WTC11 (cell line): ENCODE data around the gene DBH. TPM values are rescaled to one million over a fixed set of nuclear protein-coding genes. Genes with fewer than 3 reads are reported as not detected.

ENCODE experiments used
- ATAC-seq: fragments of 200-7000 bp; cut with Tn5 transposase; 2 replicates; pipeline ENCODE4 v1.10.0; 2021; ENCODE audit warnings: mild to moderate bottlenecking, moderate library complexity
- CTCF ChIA-PET: fragments of 300-600 bp; sonication (Branson Sonifier 250); formaldehyde crosslinking; loops from one replicate; lab custom pipeline; 2021; ENCODE audit warnings: antibody characterized with exemption; lab: Charles Lee
- POLR2A ChIA-PET: fragments of 350-600 bp; sonication (Branson Sonifier 250); formaldehyde crosslinking; loops from one replicate; lab custom pipeline; 2021; ENCODE audit warnings: antibody characterized with exemption; lab: Charles Lee
- DNase-seq: peaks from one replicate; pipeline ENCODE4 v3.0.0; 2021; ENCODE audit warnings: low spot score
- H3K27ac Mint-ChIP-seq: 2 replicates; pipeline ENCODE4 v1.8.0; 2021; ENCODE audit warnings: mixed read lengths
- H3K27me3 Mint-ChIP-seq: 2 replicates; pipeline ENCODE4 v1.8.0; 2021; ENCODE audit warnings: low read depth, mild to moderate bottlenecking, moderate library complexity, mixed read lengths
- H3K36me3 Mint-ChIP-seq: 2 replicates; pipeline ENCODE4 v1.8.0; 2021; ENCODE audit warnings: mixed read lengths
- H3K4me1 Mint-ChIP-seq: 2 replicates; pipeline ENCODE4 v1.8.0; 2022; ENCODE audit warnings: mixed read lengths
- H3K4me3 Mint-ChIP-seq: 2 replicates; pipeline ENCODE4 v1.8.0; 2021; ENCODE audit warnings: mild to moderate bottlenecking, moderate library complexity, mixed read lengths
- H3K9me3 Mint-ChIP-seq: 2 replicates; pipeline ENCODE4 v1.8.0; 2021; ENCODE audit warnings: mixed read lengths
- ATF2 ChIP-seq: sonication (generic); formaldehyde crosslinking; IDR thresholded peaks from 2 replicates; pipeline ENCODE4 v1.8.1; 2022; ENCODE audit warnings: low read depth, missing genetic modification reagents, borderline replicate concordance
- ATF6 ChIP-seq: sonication (generic); formaldehyde crosslinking; IDR thresholded peaks from 2 replicates; pipeline ENCODE4 v1.8.1; 2023; ENCODE audit warnings: mild to moderate bottlenecking, missing genetic modification reagents
- E2F5 ChIP-seq: sonication (generic); formaldehyde crosslinking; IDR thresholded peaks from 2 replicates; pipeline ENCODE4 v1.8.1; 2022; ENCODE audit warnings: mild to moderate bottlenecking, moderate library complexity, missing genetic modification reagents
- ETV6 ChIP-seq: sonication (generic); formaldehyde crosslinking; IDR thresholded peaks from 2 replicates; pipeline ENCODE4 v1.8.1; 2022; ENCODE audit warnings: mild to moderate bottlenecking, missing genetic modification reagents
- FOXJ3 ChIP-seq: sonication (generic); formaldehyde crosslinking; IDR thresholded peaks from 2 replicates; pipeline ENCODE4 v1.9.0; 2021; ENCODE audit warnings: missing genetic modification reagents, mild to moderate bottlenecking, borderline replicate concordance
- FOXP1 ChIP-seq: sonication (generic); formaldehyde crosslinking; IDR thresholded peaks from 2 replicates; pipeline ENCODE4 v1.8.0; 2022; ENCODE audit warnings: missing genetic modification reagents, mild to moderate bottlenecking, moderate library complexity, borderline replicate concordance
- NFE2L1 ChIP-seq: sonication (generic); formaldehyde crosslinking; IDR thresholded peaks from 2 replicates; pipeline ENCODE4 v1.8.1; 2023; ENCODE audit warnings: missing genetic modification reagents
- NR1H2 ChIP-seq: sonication (generic); formaldehyde crosslinking; IDR thresholded peaks from 2 replicates; pipeline ENCODE4 v1.9.0; 2021; ENCODE audit warnings: mild to moderate bottlenecking, moderate library complexity, missing genetic modification reagents
- NR2C2 ChIP-seq: sonication (generic); formaldehyde crosslinking; IDR thresholded peaks from 2 replicates; pipeline ENCODE4 v1.8.0; 2022; ENCODE audit warnings: mild to moderate bottlenecking, missing genetic modification reagents
- SMAD4 ChIP-seq: sonication (generic); formaldehyde crosslinking; IDR thresholded peaks from 2 replicates; pipeline ENCODE4 v1.8.0; 2022; ENCODE audit warnings: mild to moderate bottlenecking, missing genetic modification reagents
- STAT6 ChIP-seq: sonication (generic); formaldehyde crosslinking; conservative IDR thresholded peaks from 2 replicates; pipeline ENCODE4 v1.8.1; 2023; ENCODE audit warnings: mild to moderate bottlenecking, low read depth, missing genetic modification reagents, moderate library complexity
- USF2 ChIP-seq: sonication (generic); formaldehyde crosslinking; IDR thresholded peaks from 2 replicates; pipeline ENCODE4 v1.8.1; 2023; ENCODE audit warnings: mild to moderate bottlenecking, missing genetic modification reagents, moderate library complexity
- ZNF138 ChIP-seq: sonication (generic); formaldehyde crosslinking; conservative IDR thresholded peaks from 2 replicates; pipeline ENCODE4 v1.8.1; 2022; ENCODE audit warnings: mild to moderate bottlenecking, moderate library complexity, missing genetic modification reagents
- ZNF416 ChIP-seq: fragments of 250-450 bp; sonication (Bioruptor Pico); IDR thresholded peaks from 2 replicates; pipeline ENCODE4 v1.9.0; 2021; ENCODE audit warnings: mild to moderate bottlenecking, inconsistent platforms
- ZSCAN18 ChIP-seq: fragments of 250-450 bp; sonication (Bioruptor Pico); IDR thresholded peaks from 2 replicates; pipeline ENCODE4 v2.1.2; 2022; ENCODE audit warnings: mild to moderate bottlenecking, moderate library complexity
- total RNA-seq: library from RNA; stranded (reverse); gene quantifications from 3 replicates; pipeline ENCODE4 v1.2.3, GENCODE V29; 2021
- TF ChIP-seq, protein P1 (sequence below): sonication (generic); formaldehyde crosslinking; IDR thresholded peaks from 2 replicates; pipeline ENCODE4 v1.8.0; 2023; ENCODE audit warnings: missing genetic modification reagents, mild to moderate bottlenecking, borderline replicate concordance
- TF ChIP-seq, protein P2 (sequence below): fragments of 250-450 bp; sonication (Bioruptor Pico); conservative IDR thresholded peaks from 2 replicates; pipeline ENCODE4 v1.9.0; 2021; ENCODE audit warnings: mild to moderate bottlenecking

DBH gene
- total RNA-seq, 1 experiment from 2014 or later = 0.24 TPM

DNA sequence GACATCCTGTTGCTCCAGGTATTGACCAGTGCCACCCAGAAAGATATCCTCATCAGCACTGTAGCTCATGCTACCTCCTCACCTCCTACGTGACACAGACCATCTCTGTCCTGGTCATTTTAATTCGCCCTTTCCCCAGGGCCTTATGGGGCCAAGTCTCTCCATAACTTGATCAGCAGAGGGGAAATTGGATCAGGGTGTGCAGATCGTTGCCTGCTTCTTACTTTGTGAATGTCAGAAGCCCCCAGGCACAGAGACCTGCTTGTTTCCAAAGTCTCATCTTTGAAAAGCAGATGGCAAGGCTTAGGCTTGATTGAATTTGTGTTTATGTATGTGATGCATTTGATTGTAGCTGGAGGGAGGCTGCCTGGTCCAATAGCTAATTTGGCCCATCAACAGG lies 8.8 kb upstream of the DBH start (continued):
- no peak for TF ChIP-seq E2F5 (CRISPR knock-in tag)

GRCh38 chr9:133628766-133629165 lies 7.4 kb upstream of the DBH start:
- POLR2A ChIA-PET = no interaction called here
- Mint-ChIP-seq H3K4me3 (no peak overlapping the region), H3K4me1 (peaks cover 9% of the 10 kb centered on the region), H3K36me3 (peaks cover 7% of the 10 kb centered on the region), H3K9me3 (peaks cover 33% of the 10 kb centered on the region), H3K27ac (no peak overlapping the region), H3K27me3 (peaks cover 9% of the 10 kb centered on the region; the same call in 1 of the 2 replicates)
- CTCF ChIA-PET = interaction anchor here (1.6 kb wide), 1 partner anchor 44 kb away, joined by 3 read pairs; no protein-coding TSS in a partner anchor
- ATAC-seq (no peak), DNase-seq (no peak)
- TF ChIP-seq ZNF138 (CRISPR knock-in tag) = no peak
- no peak for TF ChIP-seq ETV6
- no peak for TF ChIP-seq ZNF416 (CRISPR knock-in tag)
- no peak for TF ChIP-seq SMAD4
- TF ChIP-seq NR2C2 (CRISPR knock-in tag) = no peak
- TF ChIP-seq NR1H2 (CRISPR knock-in tag) = no peak
- no peak for TF ChIP-seq ATF2
- TF ChIP-seq, protein P1, sequence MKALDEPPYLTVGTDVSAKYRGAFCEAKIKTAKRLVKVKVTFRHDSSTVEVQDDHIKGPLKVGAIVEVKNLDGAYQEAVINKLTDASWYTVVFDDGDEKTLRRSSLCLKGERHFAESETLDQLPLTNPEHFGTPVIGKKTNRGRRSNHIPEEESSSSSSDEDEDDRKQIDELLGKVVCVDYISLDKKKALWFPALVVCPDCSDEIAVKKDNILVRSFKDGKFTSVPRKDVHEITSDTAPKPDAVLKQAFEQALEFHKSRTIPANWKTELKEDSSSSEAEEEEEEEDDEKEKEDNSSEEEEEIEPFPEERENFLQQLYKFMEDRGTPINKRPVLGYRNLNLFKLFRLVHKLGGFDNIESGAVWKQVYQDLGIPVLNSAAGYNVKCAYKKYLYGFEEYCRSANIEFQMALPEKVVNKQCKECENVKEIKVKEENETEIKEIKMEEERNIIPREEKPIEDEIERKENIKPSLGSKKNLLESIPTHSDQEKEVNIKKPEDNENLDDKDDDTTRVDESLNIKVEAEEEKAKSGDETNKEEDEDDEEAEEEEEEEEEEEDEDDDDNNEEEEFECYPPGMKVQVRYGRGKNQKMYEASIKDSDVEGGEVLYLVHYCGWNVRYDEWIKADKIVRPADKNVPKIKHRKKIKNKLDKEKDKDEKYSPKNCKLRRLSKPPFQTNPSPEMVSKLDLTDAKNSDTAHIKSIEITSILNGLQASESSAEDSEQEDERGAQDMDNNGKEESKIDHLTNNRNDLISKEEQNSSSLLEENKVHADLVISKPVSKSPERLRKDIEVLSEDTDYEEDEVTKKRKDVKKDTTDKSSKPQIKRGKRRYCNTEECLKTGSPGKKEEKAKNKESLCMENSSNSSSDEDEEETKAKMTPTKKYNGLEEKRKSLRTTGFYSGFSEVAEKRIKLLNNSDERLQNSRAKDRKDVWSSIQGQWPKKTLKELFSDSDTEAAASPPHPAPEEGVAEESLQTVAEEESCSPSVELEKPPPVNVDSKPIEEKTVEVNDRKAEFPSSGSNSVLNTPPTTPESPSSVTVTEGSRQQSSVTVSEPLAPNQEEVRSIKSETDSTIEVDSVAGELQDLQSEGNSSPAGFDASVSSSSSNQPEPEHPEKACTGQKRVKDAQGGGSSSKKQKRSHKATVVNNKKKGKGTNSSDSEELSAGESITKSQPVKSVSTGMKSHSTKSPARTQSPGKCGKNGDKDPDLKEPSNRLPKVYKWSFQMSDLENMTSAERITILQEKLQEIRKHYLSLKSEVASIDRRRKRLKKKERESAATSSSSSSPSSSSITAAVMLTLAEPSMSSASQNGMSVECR (CRISPR knock-in tag) = no peak
- no peak for TF ChIP-seq STAT6
- TF ChIP-seq NFE2L1 = no peak
- TF ChIP-seq, protein P2, sequence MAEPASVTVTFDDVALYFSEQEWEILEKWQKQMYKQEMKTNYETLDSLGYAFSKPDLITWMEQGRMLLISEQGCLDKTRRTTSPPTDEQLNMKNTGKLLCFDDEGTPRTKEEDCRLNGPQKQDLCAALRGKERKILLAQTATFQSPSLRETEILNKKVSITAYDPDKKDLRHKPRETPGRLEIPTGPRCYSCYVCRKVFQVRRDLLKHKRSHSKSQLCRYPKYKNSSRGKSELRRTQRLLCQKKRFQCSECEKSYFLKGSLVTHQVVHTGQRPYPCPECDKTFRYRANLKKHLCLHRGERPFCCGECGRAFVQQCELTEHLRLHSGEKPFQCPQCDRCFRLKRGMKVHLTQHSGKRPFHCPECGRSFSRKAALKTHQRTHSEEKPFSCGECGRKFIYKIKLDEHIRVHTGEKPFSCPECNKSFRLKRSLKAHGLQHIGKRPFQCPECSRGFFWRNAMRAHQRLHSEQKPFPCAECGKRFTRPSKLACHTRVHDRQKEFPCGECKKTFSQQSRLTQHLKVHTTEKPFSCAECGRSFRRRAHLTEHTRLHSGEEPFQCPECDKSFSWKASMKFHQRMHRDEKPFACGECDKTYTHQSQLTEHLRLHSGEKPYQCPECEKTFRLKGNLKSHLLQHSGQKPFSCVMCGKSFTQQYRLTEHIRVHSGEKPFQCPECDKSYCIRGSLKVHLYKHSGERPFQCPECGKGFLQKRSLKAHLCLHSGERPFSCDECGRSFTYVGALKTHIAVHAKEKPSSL = no peak
- TF ChIP-seq ZSCAN18 (CRISPR knock-in tag) = no peak
- TF ChIP-seq USF2 (CRISPR knock-in tag) = no peak
- TF ChIP-seq FOXJ3 (CRISPR knock-in tag) = no peak
- no peak for TF ChIP-seq FOXP1 (CRISPR knock-in tag)
- no peak for TF ChIP-seq ATF6 (CRISPR knock-in tag)
